ENCODE data around the gene MAP4K4.

The MAP4K4 gene

DNA sequence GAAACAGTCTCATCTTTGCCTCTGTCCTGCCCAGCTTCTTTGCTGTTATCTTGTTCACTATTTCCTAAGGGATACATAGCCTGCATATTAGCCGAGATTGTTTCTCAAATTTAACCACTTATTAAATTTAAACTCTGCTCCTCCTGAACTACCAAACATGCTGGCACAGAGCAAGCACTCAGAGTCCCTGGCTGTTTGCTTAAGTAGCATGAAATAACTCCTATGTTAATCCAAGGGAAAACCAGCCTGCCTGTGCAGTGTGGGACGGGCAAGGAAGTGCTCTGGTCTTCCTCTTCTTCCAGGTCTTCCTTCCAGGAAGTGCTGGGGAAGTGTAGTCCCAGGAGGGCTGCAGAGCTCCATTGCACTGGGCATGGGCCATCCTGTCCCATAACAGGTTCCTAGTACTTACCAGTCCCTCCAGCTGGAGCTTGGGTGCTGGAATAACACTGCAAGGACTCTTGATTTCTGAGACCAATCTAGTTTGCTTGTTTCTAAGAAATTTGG lies 198.4 kb downstream of the MAP4K4 start:
- H3K9ac ChIP-seq (ENCODE audit: low read length): no peak overlapping the region
- no peaks in the 10 kb centered on the region for H3K4me1 ChIP-seq (ENCODE audit: control insufficient read depth, insufficient read depth, low read length)
- no peaks in the 10 kb centered on the region for H3K27me3 ChIP-seq (ENCODE audit: control insufficient read depth, insufficient read depth, low read length)
- peaks cover 12% of the 10 kb centered on the region for H3K36me3 ChIP-seq (ENCODE audit: control insufficient read depth, insufficient read depth, low read length)
- H3K27ac ChIP-seq (ENCODE audit: low read depth, low read length): no peak overlapping the region
- no peak overlapping the region for H3K4me3 ChIP-seq (ENCODE audit: low read length)

DNA sequence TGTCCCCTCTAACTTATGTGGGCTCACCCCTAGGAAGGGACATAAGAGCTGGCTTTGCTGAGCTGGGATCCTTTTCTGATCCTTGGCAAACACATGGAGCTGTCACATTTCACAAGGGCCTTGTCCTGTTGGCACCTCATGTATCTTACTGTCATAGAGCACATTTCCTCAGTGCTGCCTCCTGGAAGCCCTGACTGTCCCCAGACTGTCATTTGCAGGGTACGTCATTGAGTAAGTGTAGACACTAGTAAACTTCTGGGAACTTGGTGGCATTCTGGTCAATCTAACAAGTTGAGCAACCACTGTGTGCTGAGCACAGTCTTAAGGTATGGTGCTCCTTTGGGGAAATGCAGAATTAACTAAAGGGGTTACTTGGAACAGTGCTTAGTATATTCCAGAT lies 199.8 kb downstream of the MAP4K4 start:
- Histone ChIP-seq H3K27me3 (ENCODE audit: control insufficient read depth, insufficient read depth, low read length) (no peaks in the 10 kb centered on the region), H3K4me1 (ENCODE audit: control insufficient read depth, insufficient read depth, low read length) (no peaks in the 10 kb centered on the region), H3K27ac (ENCODE audit: low read depth, low read length) (no peak overlapping the region), H3K4me3 (ENCODE audit: low read length) (no peak overlapping the region), H3K36me3 (ENCODE audit: control insufficient read depth, insufficient read depth, low read length) (peaks cover 5% of the 10 kb centered on the region), H3K9ac (ENCODE audit: low read length) (no peak overlapping the region)

DNA sequence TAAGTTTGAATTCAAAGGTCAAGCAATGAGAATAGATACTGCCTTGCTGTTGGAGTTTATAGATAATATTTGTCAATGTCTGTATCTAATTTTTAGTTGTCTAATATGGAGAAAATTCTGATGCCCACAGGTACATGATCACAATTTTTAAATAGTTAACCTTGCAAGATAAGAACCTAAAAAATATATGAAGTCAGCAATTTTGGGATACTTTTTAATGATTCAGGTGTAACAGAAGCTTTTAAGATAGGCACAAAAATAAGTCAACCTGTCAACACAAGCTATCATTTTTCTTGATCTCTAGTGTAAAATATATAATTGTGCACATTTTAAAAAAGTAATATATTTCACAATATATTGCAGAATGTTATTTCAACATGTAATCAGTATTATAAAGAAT lies 201.8 kb downstream of the MAP4K4 start:
- no peaks in the 10 kb centered on the region for H3K4me1 ChIP-seq (ENCODE audit: control insufficient read depth, insufficient read depth, low read length)
- H3K27me3 ChIP-seq (ENCODE audit: control insufficient read depth, insufficient read depth, low read length): no peaks in the 10 kb centered on the region
- H3K9ac ChIP-seq (ENCODE audit: low read length): no peak overlapping the region
- H3K27ac ChIP-seq (ENCODE audit: low read depth, low read length): no peak overlapping the region
- H3K4me3 ChIP-seq (ENCODE audit: low read length): no peak overlapping the region
- H3K36me3 ChIP-seq (ENCODE audit: control insufficient read depth, insufficient read depth, low read length): no peaks in the 10 kb centered on the region

DNA sequence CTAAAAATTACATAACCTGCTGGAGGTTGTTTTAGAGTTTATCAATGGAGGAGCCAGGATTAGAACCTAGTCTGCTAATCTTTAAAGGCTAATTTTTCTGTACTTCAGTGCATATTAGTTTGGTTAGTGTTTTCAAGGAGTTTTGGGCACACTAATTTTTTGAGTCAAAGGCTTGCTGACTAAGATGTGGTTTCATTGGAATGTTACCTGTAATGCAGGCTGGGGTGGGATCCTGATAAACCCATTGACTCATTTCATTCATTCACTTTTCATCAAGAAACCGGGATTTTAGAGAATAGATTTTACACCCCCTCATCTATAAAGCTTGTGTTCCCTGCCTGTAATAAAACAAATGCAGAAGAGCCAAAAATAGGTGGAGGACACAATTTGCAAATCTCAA lies 202.4 kb downstream of the MAP4K4 start:
- Histone ChIP-seq H3K9ac (ENCODE audit: low read length) (no peak overlapping the region), H3K36me3 (ENCODE audit: control insufficient read depth, insufficient read depth, low read length) (no peaks in the 10 kb centered on the region), H3K4me1 (ENCODE audit: control insufficient read depth, insufficient read depth, low read length) (no peaks in the 10 kb centered on the region), H3K27ac (ENCODE audit: low read depth, low read length) (no peak overlapping the region), H3K27me3 (ENCODE audit: control insufficient read depth, insufficient read depth, low read length) (no peaks in the 10 kb centered on the region), H3K4me3 (ENCODE audit: low read length) (no peak overlapping the region)

DNA sequence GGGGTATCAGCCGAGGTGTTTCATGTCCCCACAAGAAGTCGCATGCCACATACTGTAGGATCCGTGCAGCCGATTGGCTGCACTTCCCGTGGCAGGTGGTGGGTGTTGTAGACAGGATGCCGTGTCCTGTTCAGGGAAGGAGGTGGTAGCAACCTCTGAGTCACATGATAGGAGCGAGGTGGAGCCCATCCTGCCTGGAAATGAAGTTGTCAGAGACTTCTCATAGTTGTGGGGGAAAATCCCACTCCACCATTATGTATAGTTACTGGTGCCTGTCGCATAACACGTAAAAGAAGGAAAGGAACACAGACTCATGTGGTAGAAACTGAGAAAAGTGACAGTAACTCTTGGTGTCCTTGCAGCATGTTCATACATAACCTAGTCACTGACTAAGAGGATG lies 202.9 kb downstream of the MAP4K4 start:
- Histone ChIP-seq H3K4me3 (ENCODE audit: low read length) (no peak overlapping the region), H3K27me3 (ENCODE audit: control insufficient read depth, insufficient read depth, low read length) (no peaks in the 10 kb centered on the region), H3K27ac (ENCODE audit: low read depth, low read length) (no peak overlapping the region), H3K36me3 (ENCODE audit: control insufficient read depth, insufficient read depth, low read length) (no peaks in the 10 kb centered on the region), H3K9ac (ENCODE audit: low read length) (no peak overlapping the region), H3K4me1 (ENCODE audit: control insufficient read depth, insufficient read depth, low read length) (no peaks in the 10 kb centered on the region)

DNA sequence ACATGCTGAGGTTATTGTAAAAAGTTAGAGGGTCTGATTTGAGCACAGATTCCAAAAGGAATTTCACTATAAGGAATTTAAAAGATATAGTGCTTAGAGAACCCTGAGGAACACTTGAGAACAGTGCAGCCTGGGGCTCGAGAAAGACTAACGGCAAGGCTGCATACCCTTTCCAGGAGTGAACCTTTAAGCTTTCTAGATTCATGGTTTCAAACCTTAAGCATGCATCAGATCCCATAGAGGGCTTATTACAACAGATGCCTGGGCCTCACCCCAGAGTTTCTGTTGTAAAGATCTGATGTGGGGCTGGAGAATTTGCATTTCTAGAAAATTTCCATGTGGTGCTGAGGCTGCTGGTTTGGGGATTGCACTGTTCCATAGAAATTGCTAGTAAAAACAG lies 203.7 kb downstream of the MAP4K4 start:
- no peaks in the 10 kb centered on the region for H3K4me1 ChIP-seq (ENCODE audit: control insufficient read depth, insufficient read depth, low read length)
- H3K9ac ChIP-seq (ENCODE audit: low read length): no peak overlapping the region
- H3K27ac ChIP-seq (ENCODE audit: low read depth, low read length): no peak overlapping the region
- no peak overlapping the region for H3K4me3 ChIP-seq (ENCODE audit: low read length)
- H3K27me3 ChIP-seq (ENCODE audit: control insufficient read depth, insufficient read depth, low read length): no peaks in the 10 kb centered on the region
- no peaks in the 10 kb centered on the region for H3K36me3 ChIP-seq (ENCODE audit: control insufficient read depth, insufficient read depth, low read length)

DNA sequence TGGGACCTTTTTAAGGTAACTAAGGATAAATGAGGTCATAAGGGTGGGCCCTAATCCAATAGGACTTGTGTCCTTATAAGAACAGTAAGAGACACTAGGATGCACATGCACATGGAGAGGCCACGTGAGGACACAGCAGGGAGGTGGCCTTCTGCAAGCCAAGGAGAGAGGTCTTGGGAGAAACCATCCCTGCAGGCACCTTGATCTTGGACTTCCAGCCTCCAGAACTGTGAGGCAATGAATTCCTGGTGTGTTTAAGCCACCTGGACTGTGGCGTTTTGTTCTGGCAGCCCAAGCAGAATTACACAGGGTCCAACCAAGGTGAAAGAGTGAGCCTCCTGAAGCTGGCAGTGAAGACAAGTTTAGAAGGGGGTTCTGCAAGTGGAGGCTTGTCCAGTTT lies 204.7 kb downstream of the MAP4K4 start:
- H3K27ac ChIP-seq (ENCODE audit: low read depth, low read length): no peak overlapping the region
- no peaks in the 10 kb centered on the region for H3K27me3 ChIP-seq (ENCODE audit: control insufficient read depth, insufficient read depth, low read length)
- no peaks in the 10 kb centered on the region for H3K36me3 ChIP-seq (ENCODE audit: control insufficient read depth, insufficient read depth, low read length)
- no peak overlapping the region for H3K4me3 ChIP-seq (ENCODE audit: low read length)
- H3K4me1 ChIP-seq (ENCODE audit: control insufficient read depth, insufficient read depth, low read length): no peaks in the 10 kb centered on the region
- no peak overlapping the region for H3K9ac ChIP-seq (ENCODE audit: low read length)

DNA sequence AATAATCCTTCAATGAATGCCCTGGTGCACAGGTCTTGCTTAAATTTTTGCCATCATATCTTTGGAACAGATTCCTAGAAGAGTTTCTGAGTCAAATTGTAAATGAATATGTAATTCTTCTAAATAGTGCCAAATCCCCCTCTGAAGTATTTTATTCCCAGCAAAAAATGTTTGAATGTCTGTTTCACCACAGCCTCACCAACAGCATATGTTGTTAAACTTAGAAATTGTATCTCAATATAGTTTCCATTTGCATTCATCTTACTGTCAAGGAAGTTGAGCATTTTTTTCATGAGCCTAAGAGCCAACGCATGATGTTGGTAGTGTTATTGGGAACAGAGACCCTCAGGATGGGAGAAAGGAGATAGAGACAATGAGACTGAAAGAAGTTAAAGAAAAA lies 207.4 kb downstream of the MAP4K4 start:
- Histone ChIP-seq H3K4me3 (ENCODE audit: low read length) (no peak overlapping the region), H3K4me1 (ENCODE audit: control insufficient read depth, insufficient read depth, low read length) (no peaks in the 10 kb centered on the region), H3K27me3 (ENCODE audit: control insufficient read depth, insufficient read depth, low read length) (no peaks in the 10 kb centered on the region), H3K27ac (ENCODE audit: low read depth, low read length) (no peak overlapping the region), H3K36me3 (ENCODE audit: control insufficient read depth, insufficient read depth, low read length) (no peaks in the 10 kb centered on the region), H3K9ac (ENCODE audit: low read length) (no peak overlapping the region)

DNA sequence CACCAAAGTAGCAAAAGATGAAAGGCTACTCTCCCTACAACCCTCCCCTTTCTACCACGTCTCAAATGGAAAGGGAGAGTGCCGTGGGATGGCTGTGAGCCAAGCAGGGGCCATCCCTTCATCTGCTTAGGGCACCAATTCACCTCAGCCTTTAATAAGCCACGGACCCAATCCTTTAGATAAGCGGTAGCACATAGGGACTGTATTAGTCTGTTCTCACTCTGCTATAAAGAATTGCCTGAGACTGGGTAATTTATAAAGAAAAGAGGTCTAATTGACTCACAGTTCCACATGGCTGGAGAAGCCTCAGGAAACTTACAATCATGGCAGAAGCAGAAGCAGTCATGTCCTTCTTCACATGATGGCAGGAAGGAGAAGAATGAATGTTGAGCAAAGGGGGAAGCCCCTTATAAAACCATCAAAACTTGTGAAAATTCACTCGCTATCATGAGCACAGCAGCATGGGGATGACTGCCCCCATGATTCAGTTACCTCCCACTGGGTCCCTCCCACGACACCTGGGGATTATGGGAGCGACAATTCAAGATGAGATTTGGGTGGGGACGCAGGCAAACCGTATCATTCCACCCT lies 208.3 kb downstream of the MAP4K4 start:
- no peak overlapping the region for H3K9ac ChIP-seq (ENCODE audit: low read length)
- H3K27me3 ChIP-seq (ENCODE audit: control insufficient read depth, insufficient read depth, low read length): no peaks in the 10 kb centered on the region
- H3K27ac ChIP-seq (ENCODE audit: low read depth, low read length): no peak overlapping the region
- H3K36me3 ChIP-seq (ENCODE audit: control insufficient read depth, insufficient read depth, low read length): no peaks in the 10 kb centered on the region
- H3K4me3 ChIP-seq (ENCODE audit: low read length): no peak overlapping the region
- H3K4me1 ChIP-seq (ENCODE audit: control insufficient read depth, insufficient read depth, low read length): no peaks in the 10 kb centered on the region

DNA sequence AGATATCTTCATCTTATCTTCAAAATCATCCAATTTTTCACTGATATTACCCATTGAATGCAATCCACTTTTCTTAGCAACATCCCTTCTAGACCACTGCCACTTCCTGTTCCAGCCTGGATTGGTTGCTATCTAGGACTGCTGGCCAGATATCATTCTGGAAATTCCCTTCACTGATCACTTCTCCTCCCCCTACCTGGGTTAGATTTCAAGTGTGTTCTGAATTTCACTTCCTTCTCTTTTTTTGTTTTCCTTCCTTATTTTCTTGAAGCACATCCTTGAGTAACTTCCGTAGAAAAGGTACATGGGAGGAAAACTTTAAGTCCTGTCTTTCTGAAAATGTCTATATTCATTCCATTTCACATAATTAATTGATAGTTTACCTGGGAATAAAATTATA lies 212.3 kb downstream of the MAP4K4 start:
- no peak overlapping the region for H3K4me3 ChIP-seq (ENCODE audit: low read length)
- no peak overlapping the region for H3K27ac ChIP-seq (ENCODE audit: low read depth, low read length)

DNA sequence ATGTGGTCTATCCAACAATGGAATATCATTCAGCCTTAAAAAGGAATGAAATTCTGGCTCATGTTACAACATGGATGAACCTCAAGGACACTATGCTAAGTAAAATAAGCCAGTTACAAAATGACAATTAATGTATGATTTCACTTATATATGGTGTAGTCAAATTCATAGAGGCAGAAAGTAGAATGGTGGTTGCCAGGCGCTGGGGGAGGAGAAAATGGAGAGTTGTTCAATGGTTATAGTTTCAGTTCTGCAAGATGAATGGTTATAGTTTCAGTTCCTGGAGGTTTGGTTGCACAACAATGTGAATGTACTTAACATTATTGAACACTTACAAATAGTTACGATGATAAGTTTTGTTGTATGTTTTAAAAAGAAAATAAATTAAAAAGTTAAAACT lies 215.0 kb downstream of the MAP4K4 start:
- no peak overlapping the region for H3K27ac ChIP-seq (ENCODE audit: low read depth, low read length)
- H3K4me1 ChIP-seq (ENCODE audit: control insufficient read depth, insufficient read depth, low read length): no peaks in the 10 kb centered on the region
- no peak overlapping the region for H3K9ac ChIP-seq (ENCODE audit: low read length)
- no peak overlapping the region for H3K4me3 ChIP-seq (ENCODE audit: low read length)
- H3K27me3 ChIP-seq (ENCODE audit: control insufficient read depth, insufficient read depth, low read length): no peaks in the 10 kb centered on the region
- H3K36me3 ChIP-seq (ENCODE audit: control insufficient read depth, insufficient read depth, low read length): no peaks in the 10 kb centered on the region

More for the DNA sequence above, 212.3 kb downstream of the MAP4K4 start:
- no peaks in the 10 kb centered on the region for H3K4me1 ChIP-seq (ENCODE audit: control insufficient read depth, insufficient read depth, low read length)
- H3K9ac ChIP-seq (ENCODE audit: low read length): no peak overlapping the region
- no peaks in the 10 kb centered on the region for H3K36me3 ChIP-seq (ENCODE audit: control insufficient read depth, insufficient read depth, low read length)
- H3K27me3 ChIP-seq (ENCODE audit: control insufficient read depth, insufficient read depth, low read length): no peaks in the 10 kb centered on the region

DNA sequence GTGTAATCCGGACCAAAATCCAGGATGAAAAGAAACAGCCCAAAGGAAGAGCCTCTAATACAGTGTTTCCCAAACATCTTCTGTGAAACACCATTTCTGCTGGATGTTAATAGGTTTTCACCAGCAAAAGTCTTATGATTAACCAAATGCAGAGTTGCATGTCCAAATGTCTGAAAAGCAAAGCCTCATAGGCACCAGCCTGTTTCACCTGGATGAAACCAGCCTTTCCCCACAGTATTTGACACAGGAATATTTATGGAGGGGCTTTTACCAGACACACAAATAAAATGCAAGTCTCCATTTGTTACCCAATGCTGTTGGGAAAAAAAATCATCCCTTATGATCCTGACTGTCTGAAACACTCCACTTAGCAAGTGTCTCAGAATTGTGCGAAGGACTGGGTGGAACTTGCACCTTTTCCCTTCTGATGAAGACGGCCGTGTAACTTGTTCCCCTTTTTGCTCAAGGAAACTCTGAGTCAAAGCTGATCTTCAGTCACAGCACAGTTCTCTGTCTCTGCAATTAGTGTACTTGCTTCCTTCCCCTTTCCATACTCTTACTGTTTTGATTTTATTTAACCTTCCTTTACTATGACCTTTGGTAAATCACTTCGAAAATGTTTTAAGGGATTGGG lies 223.9 kb downstream of the MAP4K4 start:
- Histone ChIP-seq H3K27me3 (ENCODE audit: control insufficient read depth, insufficient read depth, low read length) (no peaks in the 10 kb centered on the region), H3K9ac (ENCODE audit: low read length) (no peak overlapping the region), H3K4me1 (ENCODE audit: control insufficient read depth, insufficient read depth, low read length) (no peaks in the 10 kb centered on the region), H3K27ac (ENCODE audit: low read depth, low read length) (no peak overlapping the region), H3K36me3 (ENCODE audit: control insufficient read depth, insufficient read depth, low read length) (no peaks in the 10 kb centered on the region), H3K4me3 (ENCODE audit: low read length) (no peak overlapping the region)

DNA sequence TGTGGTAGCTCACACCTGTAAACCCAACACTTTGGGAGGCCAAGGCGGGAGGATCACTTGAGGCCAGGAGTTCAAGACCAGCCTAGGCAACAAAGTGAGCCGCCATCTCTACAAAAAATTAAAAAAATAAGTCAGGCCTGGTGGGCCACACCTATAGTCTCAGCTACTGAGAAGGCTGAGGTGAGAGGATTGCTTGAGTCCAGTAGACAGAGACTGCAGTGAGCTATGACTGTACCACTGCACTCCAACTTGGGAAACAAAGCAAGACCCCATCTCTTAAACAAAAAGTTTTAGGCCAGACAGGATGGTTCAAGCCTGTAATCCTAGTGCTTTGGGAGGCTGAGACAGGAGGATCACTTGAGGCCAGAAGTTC lies 224.4 kb downstream of the MAP4K4 start:
- no peaks in the 10 kb centered on the region for H3K4me1 ChIP-seq (ENCODE audit: control insufficient read depth, insufficient read depth, low read length)
- H3K4me3 ChIP-seq (ENCODE audit: low read length): no peak overlapping the region
- H3K27ac ChIP-seq (ENCODE audit: low read depth, low read length): no peak overlapping the region
- no peaks in the 10 kb centered on the region for H3K36me3 ChIP-seq (ENCODE audit: control insufficient read depth, insufficient read depth, low read length)
- no peaks in the 10 kb centered on the region for H3K27me3 ChIP-seq (ENCODE audit: control insufficient read depth, insufficient read depth, low read length)
- H3K9ac ChIP-seq (ENCODE audit: low read length): no peak overlapping the region
